GM13977 (cell line): ENCODE data around the gene ADAM10.
"Not testable (repeated sequence)": the region's sequence is repeated elsewhere in the genome, so short reads cannot be mapped to it uniquely, and the experiment has no call there.

Experiments
- DNase-seq: peaks from one replicate; pipeline ENCODE4 v3.0.0; 2012; ENCODE audit warnings: low spot score
- CTCF ChIP-seq: IDR thresholded peaks from 2 replicates; pipeline ENCODE4 v1.5.1; 2012; ENCODE audit warnings: mild to moderate bottlenecking, control low read depth; ENCODE audit not compliant: insufficient read depth; ENCODE audit errors: extremely low read depth, missing control alignments
- in situ Hi-C: fragments of 300-500 bp; cut with MboI; formaldehyde crosslinking; loops from one replicate; pipeline ENCODE4 v1.12.0; 2022; ENCODE audit warnings: low sequenced_read_pairs, low pct_unique_long_range_greater_than_20kb, mixed read lengths, inconsistent platforms; ENCODE audit not compliant: unreplicated experiment

Gene ADAM10

GRCh38 chr15:58622877-58623276 lies 126.6 kb downstream of the ADAM10 start:
- in situ Hi-C loops = no loop called here
- no peak for DNase-seq
- TF ChIP-seq CTCF = no peak

GRCh38 chr15:58620268-58620667 lies 129.2 kb downstream of the ADAM10 start:
- in situ Hi-C loops, DNase-seq: not testable (repeated sequence)

- no peak for DNase-seq
- no peak for TF ChIP-seq CTCF
Measured at GRCh38 chr15:58616171-58616570, 133.3 kb downstream of the ADAM10 start.

GRCh38 chr15:58611731-58612676 lies 137.5 kb downstream of the ADAM10 start:
- TF ChIP-seq CTCF = no peak
- in situ Hi-C loops = no loop called here
- no peak for DNase-seq

More at GRCh38 chr15:58616171-58616570, 133.3 kb downstream of the ADAM10 start:
- in situ Hi-C loops = no loop called here

GRCh38 chr15:58608711-58609110 lies 140.8 kb downstream of the ADAM10 start:
- DNase-seq = no peak
- no peak for TF ChIP-seq CTCF
- in situ Hi-C loops = no loop called here

GRCh38 chr15:58608129-58608590 lies 141.3 kb downstream of the ADAM10 start:
- TF ChIP-seq CTCF = no peak
- DNase-seq = no peak
- in situ Hi-C loops = no loop called here

- in situ Hi-C loops = no loop called here
- DNase-seq = no peak
- TF ChIP-seq CTCF = no peak
Measured at GRCh38 chr15:58606577-58607080, 142.9 kb downstream of the ADAM10 start.
